Epidermal melanocyte (primary cell): ENCODE measurements around the gene STXBP6.

Experiments used
- DNase-seq: peaks from one replicate; pipeline ENCODE4 v3.0.0; 2011; ENCODE audit warnings: low spot score; ENCODE audit not compliant: insufficient read length

Gene STXBP6

DNA sequence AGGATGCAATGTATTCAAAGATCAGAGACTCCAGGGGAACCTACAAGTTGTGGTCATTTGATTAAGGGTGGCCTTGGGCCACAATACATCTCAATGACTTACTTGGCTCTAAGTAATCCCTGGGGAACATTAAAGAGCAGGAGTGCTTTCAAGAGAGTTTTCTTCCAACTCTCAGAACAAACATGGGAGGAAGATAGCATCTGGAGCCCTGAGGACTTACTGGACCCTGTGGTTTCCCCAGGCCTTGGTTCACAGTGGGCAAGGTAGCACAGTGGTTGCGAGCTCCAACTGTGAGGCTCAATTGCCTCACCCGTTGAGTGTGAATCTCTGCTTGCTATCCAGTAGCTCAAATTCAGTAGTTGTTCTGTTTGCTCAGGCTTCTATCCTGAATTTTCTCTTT lies 32.4 kb downstream of the STXBP6 start:
- no peak for DNase-seq

DNA sequence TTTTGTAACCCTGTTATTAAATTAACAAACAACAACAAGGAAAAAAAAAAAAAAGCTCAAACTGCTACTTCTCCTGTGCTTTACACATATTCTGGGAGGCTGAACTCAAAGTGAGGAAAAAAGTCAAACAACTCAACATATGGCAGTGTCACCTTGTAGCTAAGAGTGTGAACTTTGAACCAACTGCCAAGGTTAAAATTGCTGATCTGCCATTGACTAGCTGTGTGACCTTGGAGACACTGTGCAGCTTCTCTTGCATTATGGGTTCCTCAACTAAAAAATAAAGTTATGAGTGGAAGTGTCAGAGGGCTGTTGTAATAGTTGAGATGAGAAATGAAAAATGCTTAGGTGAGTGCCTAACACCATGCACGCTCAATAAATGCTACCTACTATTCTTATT lies 34.2 kb downstream of the STXBP6 start:
- no peak for DNase-seq

- DNase-seq: no peak
These were observed 35.5 kb downstream of the STXBP6 start for GRCh38 chr14:25014440-25014839.

- no peak for DNase-seq
These were observed 38.9 kb downstream of the STXBP6 start for GRCh38 chr14:25011095-25011494.

DNA sequence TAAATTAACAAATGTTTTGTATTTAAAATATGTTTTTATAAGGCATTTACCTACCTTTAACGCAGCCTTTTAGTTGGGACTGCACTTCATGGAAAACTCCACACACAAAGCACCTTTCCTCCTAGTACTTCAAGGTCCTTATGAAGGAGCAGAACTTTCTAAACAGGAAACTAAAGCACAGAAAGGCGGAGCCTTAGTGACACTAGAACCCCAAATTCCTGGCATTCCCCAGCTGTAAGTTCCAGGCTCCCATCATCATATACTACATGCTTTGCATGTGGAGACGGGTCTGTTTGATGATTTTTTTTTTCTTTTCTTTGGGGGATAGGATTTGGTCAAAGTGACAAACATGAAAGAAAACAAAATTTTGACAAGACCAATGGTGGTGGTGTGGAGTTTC lies 39.5 kb downstream of the STXBP6 start:
- DNase-seq: no peak

DNA sequence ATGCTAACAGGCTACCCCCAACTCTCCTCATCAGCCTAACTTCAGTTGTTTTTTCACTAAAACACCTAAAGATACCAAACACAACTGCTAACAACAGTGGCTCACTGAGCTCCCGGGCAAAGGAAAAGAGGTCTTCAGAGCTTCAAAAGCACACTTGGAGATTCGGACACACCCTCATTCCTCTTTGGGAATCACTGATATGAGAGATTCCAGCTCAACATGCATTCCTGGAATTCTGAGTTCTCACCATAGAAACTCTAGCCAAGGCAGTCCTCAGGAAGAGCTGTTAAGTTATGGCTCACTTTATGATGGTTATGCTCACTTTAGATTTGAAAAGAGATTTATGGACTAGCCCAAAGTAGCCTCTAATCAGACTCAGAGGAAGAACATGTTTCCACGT lies 40.1 kb downstream of the STXBP6 start:
- DNase-seq: no peak

GRCh38 chr14:25007832-25008231 lies 42.1 kb downstream of the STXBP6 start:
- no peak for DNase-seq

- no peak for DNase-seq
These were observed 42.8 kb downstream of the STXBP6 start for GRCh38 chr14:25006961-25007795.

DNA sequence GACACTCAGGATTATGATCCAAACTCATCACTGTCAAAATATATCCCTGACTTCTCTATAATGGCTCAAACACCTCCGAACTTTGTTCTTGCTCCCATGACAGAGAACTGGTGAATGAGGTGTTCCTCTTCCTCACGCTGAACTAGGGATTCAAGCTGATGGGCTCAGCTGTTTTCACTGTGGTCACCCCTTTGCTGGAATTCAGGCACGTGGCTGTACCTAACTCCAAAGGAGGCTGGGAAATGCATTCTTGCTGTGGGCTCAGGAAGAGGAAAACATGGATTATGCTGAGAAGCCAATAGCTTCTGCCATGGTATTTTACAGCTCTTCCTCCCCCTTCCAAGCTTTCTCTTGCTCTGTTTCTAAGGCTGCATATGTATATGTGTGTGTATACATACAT lies 43.9 kb downstream of the STXBP6 start:
- DNase-seq: no peak

GRCh38 chr14:25004389-25004809 lies 45.5 kb downstream of the STXBP6 start:
- no peak for DNase-seq

- no peak for DNase-seq
These were observed 46.4 kb downstream of the STXBP6 start for GRCh38 chr14:25003537-25003936.

GRCh38 chr14:25001601-25002000 lies 48.3 kb downstream of the STXBP6 start:
- DNase-seq: no peak

- no peak for DNase-seq
These were observed 48.8 kb downstream of the STXBP6 start for GRCh38 chr14:25001156-25001555.

DNA sequence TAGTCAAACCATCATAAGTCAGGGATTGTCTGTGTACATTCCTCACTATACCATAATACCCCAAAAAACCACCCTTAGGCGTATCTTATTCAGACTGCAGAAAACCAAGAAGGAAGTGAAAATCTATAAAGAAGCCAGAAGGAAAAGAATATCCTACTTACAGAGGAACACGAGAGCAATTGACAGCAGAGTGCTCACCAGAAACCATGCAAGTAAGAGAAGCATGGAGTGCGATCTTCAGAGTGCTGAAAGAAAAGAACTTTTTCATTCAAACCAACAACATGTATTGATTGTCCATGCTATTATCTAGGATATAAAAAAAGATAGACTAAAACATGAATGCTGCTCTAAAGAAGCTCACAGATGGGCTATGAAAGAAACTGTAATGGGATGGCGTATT lies 50.8 kb downstream of the STXBP6 start:
- no peak for DNase-seq

DNA sequence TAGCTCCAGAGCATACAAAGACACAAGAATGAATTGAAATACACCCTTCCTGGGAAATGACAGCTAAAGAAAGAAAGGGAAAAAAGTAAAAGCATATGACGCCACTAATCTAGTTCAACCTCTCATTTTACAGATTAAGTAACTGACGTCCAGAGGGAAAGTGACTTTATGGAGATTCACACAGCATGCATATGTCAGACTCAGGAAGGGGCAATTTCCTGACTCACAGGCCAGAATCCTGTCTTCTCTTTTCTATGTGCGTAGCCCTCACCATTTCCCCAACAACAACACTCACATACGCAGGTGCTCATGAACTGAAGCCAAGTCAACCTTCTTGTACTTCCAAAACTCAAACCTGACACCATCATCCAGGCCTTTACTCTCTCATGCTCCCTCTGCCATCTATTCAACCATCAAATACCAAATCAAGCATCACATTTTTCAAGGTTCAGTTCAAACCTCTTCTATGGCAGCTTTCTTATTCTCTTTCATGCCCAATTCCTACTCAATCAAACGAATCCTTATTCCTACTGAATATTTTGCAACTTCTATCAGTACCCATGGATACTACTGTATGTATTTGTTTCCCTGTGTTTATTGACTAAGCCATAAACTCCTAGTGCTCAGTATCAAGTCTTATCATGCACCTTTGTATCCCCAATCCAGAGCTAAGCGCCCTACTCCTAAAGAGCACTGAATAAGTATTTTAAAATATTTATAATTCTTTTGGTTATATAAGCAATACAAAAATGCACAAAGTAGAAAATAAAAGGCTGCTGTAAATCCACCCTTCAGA lies 52.8 kb downstream of the STXBP6 start:
- no peak for DNase-seq

DNA sequence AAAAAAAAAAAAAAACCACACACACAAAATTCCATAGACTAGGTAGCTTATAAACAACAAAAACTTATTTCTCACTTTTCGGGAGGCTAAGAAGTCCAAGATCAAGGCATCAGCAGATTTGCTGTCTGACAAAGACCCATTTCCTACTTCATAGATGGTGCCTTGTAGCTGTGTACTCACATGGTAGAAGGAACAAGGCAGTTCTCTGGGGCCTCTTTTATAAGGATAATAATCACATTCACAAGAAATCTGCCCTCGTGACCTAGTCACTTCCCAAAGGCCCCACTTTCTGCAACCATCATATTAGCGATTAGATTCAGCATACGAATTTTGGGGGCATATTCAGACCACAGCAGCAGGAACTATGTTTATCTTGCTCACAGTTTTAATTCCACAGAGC lies 54.9 kb downstream of the STXBP6 start:
- DNase-seq: no peak

GRCh38 chr14:24993631-24994030 lies 56.3 kb downstream of the STXBP6 start:
- no peak for DNase-seq

GRCh38 chr14:24992624-24993360 lies 57.2 kb downstream of the STXBP6 start:
- no peak for DNase-seq

DNA sequence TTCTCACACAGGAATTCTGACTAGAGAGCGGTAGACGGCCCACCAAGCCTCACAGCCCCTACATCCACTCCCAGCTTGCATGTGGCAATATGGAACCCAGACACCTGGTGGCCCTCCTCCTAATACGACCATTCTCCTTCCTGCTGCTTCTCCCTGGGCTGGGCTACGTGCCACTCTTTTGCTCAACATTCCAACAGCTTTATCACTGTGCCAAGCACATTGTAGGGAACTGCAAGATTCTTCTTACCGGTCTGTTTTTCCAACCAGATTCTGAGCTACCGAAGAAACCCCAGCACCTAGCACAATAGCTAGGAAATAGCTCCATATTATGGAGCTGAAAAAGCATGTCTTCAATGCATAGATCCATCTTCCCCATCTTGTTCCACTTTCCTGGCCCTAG lies 58.1 kb downstream of the STXBP6 start:
- no peak for DNase-seq

GRCh38 chr14:24991288-24991687 lies 58.7 kb downstream of the STXBP6 start:
- no peak for DNase-seq

DNA sequence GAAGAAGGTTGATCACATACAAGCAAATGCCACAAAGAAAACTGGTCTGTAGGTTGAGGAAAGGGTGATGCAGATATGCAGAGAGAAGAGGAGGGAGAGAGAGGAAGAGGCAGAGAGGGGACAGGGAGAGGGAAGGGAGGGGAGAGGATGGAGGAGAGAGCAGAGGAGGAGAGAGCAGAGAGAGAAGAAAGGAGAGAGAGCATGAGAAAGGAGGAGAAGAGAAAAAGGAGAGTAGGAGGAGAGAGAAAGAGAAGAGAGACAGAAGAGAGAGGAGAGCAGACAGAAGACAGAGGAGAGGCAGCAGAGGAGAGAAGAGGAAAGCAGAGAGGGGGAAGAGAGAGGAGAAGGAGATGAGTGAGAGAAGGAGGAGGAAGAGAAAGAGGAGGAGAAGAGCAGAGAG lies 59.2 kb downstream of the STXBP6 start:
- DNase-seq: no peak

DNA sequence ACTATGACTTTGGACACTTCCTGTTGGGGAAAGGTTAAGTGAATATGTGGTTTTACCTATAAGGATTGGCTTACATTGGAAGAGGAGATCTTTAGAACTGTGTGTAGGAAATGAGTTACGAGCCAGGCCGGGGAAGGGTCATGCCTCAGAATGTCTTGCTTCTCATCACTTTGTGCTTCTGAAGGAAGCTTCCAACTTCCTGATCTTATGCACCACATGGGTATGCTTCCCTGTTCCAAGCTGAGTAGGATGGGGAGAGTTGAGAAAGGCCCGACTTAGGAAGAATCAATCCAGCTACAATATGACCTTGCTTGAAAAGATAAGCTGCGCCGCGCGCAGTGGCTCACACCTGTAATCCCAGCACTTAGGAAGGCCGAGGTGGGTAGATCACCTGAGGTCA lies 59.9 kb downstream of the STXBP6 start:
- DNase-seq: no peak
